GM23248 (cell line): ENCODE measurements around the gene SCLT1. TPM values are rescaled to one million over a fixed set of nuclear protein-coding genes. Genes with fewer than 3 reads are reported as not detected.

Experiments
- DNase-seq: peaks from one replicate; pipeline ENCODE4 v3.0.0-alpha.2; 2015
- H2AFZ ChIP-seq: fragments of 200-600 bp; sonication (generic); 2 replicates; pipeline ENCODE4 v1.6.1; 2016; ENCODE audit warnings: antibody characterized with exemption
- H3F3A ChIP-seq: fragments of 200-600 bp; sonication (generic); 2 replicates; pipeline ENCODE4 v1.6.1; 2016; ENCODE audit warnings: mild to moderate bottlenecking, antibody characterized with exemption, mixed run types; ENCODE audit not compliant: insufficient read depth
- H3K27ac ChIP-seq: fragments of 200-600 bp; sonication (generic); 2 replicates; pipeline ENCODE4 v1.5.1; 2016; ENCODE audit warnings: mild to moderate bottlenecking
- H3K27me3 ChIP-seq: fragments of 200-600 bp; sonication (generic); replicated peaks from 2 replicates; pipeline ENCODE4 v1.6.1; 2016; ENCODE audit warnings: mild to moderate bottlenecking; ENCODE audit not compliant: insufficient read depth
- H3K36me3 ChIP-seq: fragments of 200-600 bp; sonication (generic); 2 replicates; pipeline ENCODE4 v1.6.1; 2016; ENCODE audit warnings: low read depth, mild to moderate bottlenecking
- H3K4me1 ChIP-seq: fragments of 200-600 bp; sonication (generic); 2 replicates; pipeline ENCODE4 v1.6.1; 2016; ENCODE audit warnings: mild to moderate bottlenecking; ENCODE audit not compliant: insufficient read depth
- H3K4me2 ChIP-seq: fragments of 200-600 bp; sonication (generic); one replicate; pipeline ENCODE4 v1.6.1; 2016; ENCODE audit warnings: mild to moderate bottlenecking; ENCODE audit not compliant: unreplicated experiment
- H3K4me3 ChIP-seq: fragments of 200-600 bp; sonication (generic); 2 replicates; pipeline ENCODE4 v1.5.1; 2016; ENCODE audit warnings: mild to moderate bottlenecking
- H3K79me2 ChIP-seq: fragments of 200-600 bp; sonication (generic); 2 replicates; pipeline ENCODE4 v1.6.1; 2016; ENCODE audit warnings: mild to moderate bottlenecking; ENCODE audit not compliant: insufficient read depth
- H3K9ac ChIP-seq: fragments of 200-600 bp; sonication (generic); 2 replicates; pipeline ENCODE4 v1.6.1; 2016; ENCODE audit warnings: mild to moderate bottlenecking
- H3K9me2 ChIP-seq: fragments of 200-600 bp; sonication (generic); 2 replicates; pipeline ENCODE4 v1.6.1; 2016; ENCODE audit warnings: mixed run types, mild to moderate bottlenecking, moderate library complexity; ENCODE audit not compliant: insufficient read depth
- H3K9me3 ChIP-seq: fragments of 200-600 bp; sonication (generic); one replicate; pipeline ENCODE4 v1.6.1; 2017; ENCODE audit warnings: low read depth
- H4K20me1 ChIP-seq: fragments of 200-600 bp; sonication (generic); 2 replicates; pipeline ENCODE4 v1.6.0; 2016; ENCODE audit not compliant: insufficient read depth
- EZH2 ChIP-seq: fragments of 200-600 bp; sonication (generic); IDR thresholded peaks from 2 replicates; pipeline ENCODE4 v1.6.1; 2018; ENCODE audit warnings: antibody characterized with exemption, mild to moderate bottlenecking; ENCODE audit not compliant: insufficient read depth, poor library complexity, severe bottlenecking
- EZH2phosphoT487 ChIP-seq: fragments of 200-600 bp; sonication (generic); IDR thresholded peaks from 2 replicates; pipeline ENCODE4 v1.6.1; 2018; ENCODE audit warnings: antibody characterized with exemption, moderate library complexity, mild to moderate bottlenecking, low read depth; ENCODE audit not compliant: insufficient read depth
- WGBS, 2 experiments: methylation state at CpG; one replicate each; pipeline ENCODE4 v1.1.6; 2015 to 2017; ENCODE audit warnings: low lambda C conversion rate in 2 of 2, low coverage in 1 of 2; ENCODE audit errors: missing lambda C conversion rate in 2 of 2; 5-methylcytosine and 5-hydroxymethylcytosine counted together
- in situ Hi-C: fragments of 300-500 bp; cut with MboI; formaldehyde crosslinking; loops from 2 replicates; pipeline ENCODE4 v1.15.0; 2020
- polyA plus RNA-seq: library from polyadenylated mRNA; unstranded; fragments of >200 nt; fragmentation: Nextera tagmentation; extraction: Ambion mirVana; gene quantifications from 2 replicates; pipeline ENCODE4 v1.2.1, GENCODE V29; 2016
- total RNA-seq: library from RNA; depleted of rRNA; stranded (reverse); fragments of >200 nt; shearing (Covaris generic); gene quantifications from 2 replicates; pipeline ENCODE4 v1.2.3, GENCODE V29; 2014

The SCLT1 gene
- total and polyA plus RNA-seq, 2 experiments from 2014 or later: 7.3 to 9.0 TPM

DNA sequence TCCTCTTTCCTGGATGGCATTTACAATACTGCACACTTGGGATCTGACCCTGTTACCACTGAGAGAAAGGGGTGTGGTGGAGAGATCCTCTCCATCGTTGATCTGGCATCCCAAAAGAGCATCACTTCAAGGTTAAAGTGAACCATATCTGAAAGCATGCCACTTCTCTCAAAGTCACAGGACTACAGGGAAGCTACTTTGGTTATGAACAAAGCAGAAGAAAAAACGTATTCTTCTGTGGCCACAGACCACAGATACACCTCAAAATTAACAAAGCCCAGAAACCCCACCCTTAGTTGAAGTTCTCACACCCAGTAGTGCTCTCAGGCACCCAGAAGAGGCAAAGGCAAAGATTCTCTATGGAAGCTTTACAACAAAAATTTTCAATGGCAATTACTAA is 175.6 kb downstream of the SCLT1 start:
- 78 to 87% methylated on average over 2 of the region's 2 CpGs for WGBS, 2 experiments
- Histone ChIP-seq H2AFZ (no peak overlapping the region), H3K9me3 (no peaks in the 10 kb centered on the region), H3K9ac (no peak overlapping the region), H3K36me3 (no peaks in the 10 kb centered on the region), H3K9me2 (no peaks in the 10 kb centered on the region), H3K4me1 (no peaks in the 10 kb centered on the region), H3K27ac (no peak overlapping the region), H4K20me1 (no peaks in the 10 kb centered on the region), H3K4me2 (no peak overlapping the region), H3K79me2 (no peaks in the 10 kb centered on the region), H3F3A (no peaks in the 10 kb centered on the region), H3K4me3 (no peak overlapping the region), H3K27me3 (no peaks in the 10 kb centered on the region)
- no peak for DNase-seq
- no peak for TF ChIP-seq EZH2
- no peak for TF ChIP-seq EZH2phosphoT487
- in situ Hi-C loops: no loop called here

GRCh38 chr4:128916832-128917231 is 176.5 kb downstream of the SCLT1 start:
- H3K9me2 ChIP-seq: no peaks in the 10 kb centered on the region
- H3K4me2 ChIP-seq: no peak overlapping the region
- no peak overlapping the region for H3K4me3 ChIP-seq
- no peaks in the 10 kb centered on the region for H3F3A ChIP-seq
- H3K9ac ChIP-seq: no peak overlapping the region
- DNase-seq: no peak
- H4K20me1 ChIP-seq: no peaks in the 10 kb centered on the region
- H3K9me3 ChIP-seq: no peaks in the 10 kb centered on the region
- no peaks in the 10 kb centered on the region for H3K27me3 ChIP-seq
- no peak overlapping the region for H3K27ac ChIP-seq
- H3K36me3 ChIP-seq: no peaks in the 10 kb centered on the region
- WGBS, 2 experiments: 96 to 99% methylated on average over 6 of the region's 6 CpGs
- no peaks in the 10 kb centered on the region for H3K4me1 ChIP-seq
- in situ Hi-C loops: no loop called here
- H2AFZ ChIP-seq: no peak overlapping the region
- TF ChIP-seq EZH2phosphoT487 (no peak), EZH2 (no peak)
- no peaks in the 10 kb centered on the region for H3K79me2 ChIP-seq

DNA sequence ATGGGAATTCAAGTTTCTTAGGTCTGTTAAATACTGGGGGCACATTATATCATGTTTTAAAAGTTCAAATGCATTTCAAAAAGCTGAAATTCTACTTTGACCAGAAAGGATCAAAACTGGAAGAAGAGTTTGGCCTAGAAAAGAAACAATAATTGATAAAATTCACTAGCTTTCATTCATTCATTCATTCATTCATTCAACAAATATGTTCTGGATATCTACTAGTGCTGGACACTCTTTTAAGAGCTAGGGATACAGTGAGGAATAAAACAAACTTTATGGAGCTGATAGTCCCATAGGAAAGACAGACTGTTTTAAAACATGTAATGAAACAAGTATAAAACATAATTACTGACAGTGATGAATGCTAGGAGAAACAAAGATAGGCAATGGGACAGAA is 177.8 kb downstream of the SCLT1 start:
- H3K27me3 ChIP-seq: no peaks in the 10 kb centered on the region
- no peak overlapping the region for H3K4me3 ChIP-seq
- DNase-seq: no peak
- TF ChIP-seq EZH2phosphoT487: no peak
- no peak for TF ChIP-seq EZH2
- H3K36me3 ChIP-seq: no peaks in the 10 kb centered on the region
- H2AFZ ChIP-seq: no peak overlapping the region
- no peaks in the 10 kb centered on the region for H3K9me2 ChIP-seq
- no peak overlapping the region for H3K4me2 ChIP-seq
- no peaks in the 10 kb centered on the region for H4K20me1 ChIP-seq
- H3K9me3 ChIP-seq: no peaks in the 10 kb centered on the region
- no peak overlapping the region for H3K9ac ChIP-seq
- no peaks in the 10 kb centered on the region for H3K4me1 ChIP-seq
- in situ Hi-C loops: no loop called here
- H3K79me2 ChIP-seq: no peaks in the 10 kb centered on the region
- H3F3A ChIP-seq: no peaks in the 10 kb centered on the region
- no peak overlapping the region for H3K27ac ChIP-seq

- in situ Hi-C loops: no loop called here
- no peak for TF ChIP-seq EZH2
- no peak for TF ChIP-seq EZH2phosphoT487
- H3K36me3 ChIP-seq: no peaks in the 10 kb centered on the region
- WGBS, 2 experiments: 96 to 100% methylated on average over 1 of the region's 1 CpG
- H3K9me3 ChIP-seq: no peaks in the 10 kb centered on the region
- no peaks in the 10 kb centered on the region for H4K20me1 ChIP-seq
- no peak overlapping the region for H3K4me3 ChIP-seq
- H3K27me3 ChIP-seq: no peaks in the 10 kb centered on the region
- H2AFZ ChIP-seq: no peak overlapping the region
- H3K4me1 ChIP-seq: no peaks in the 10 kb centered on the region
- DNase-seq: no peak
- no peaks in the 10 kb centered on the region for H3F3A ChIP-seq
- H3K4me2 ChIP-seq: no peak overlapping the region
- H3K9ac ChIP-seq: no peak overlapping the region
- H3K27ac ChIP-seq: no peak overlapping the region
- no peaks in the 10 kb centered on the region for H3K79me2 ChIP-seq
- no peaks in the 10 kb centered on the region for H3K9me2 ChIP-seq
Observed at GRCh38 chr4:128913228-128913627, 180.1 kb downstream of the SCLT1 start.

DNA sequence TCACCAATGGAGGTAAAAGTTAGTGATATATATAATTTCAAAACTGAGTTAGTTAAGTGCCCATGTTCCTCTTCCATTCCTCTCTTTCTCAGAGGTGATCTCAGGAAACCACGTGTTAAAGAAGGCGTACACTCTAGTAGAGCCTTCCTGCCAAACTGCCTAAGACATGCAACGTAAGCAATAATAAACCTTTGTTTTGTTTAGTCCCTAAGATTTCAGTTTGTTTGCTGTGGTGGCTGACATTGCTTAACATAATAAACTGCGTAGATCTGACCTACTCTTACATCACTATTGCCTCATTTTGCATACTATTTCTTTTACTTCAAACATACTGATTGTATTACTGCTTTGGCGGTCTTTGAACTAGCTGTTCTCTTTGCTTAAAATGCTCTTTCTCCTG is 184.6 kb downstream of the SCLT1 start:
- no peaks in the 10 kb centered on the region for H4K20me1 ChIP-seq
- H3K4me1 ChIP-seq: no peaks in the 10 kb centered on the region
- H2AFZ ChIP-seq: no peak overlapping the region
- TF ChIP-seq EZH2phosphoT487 (no peak), EZH2 (no peak)
- no peaks in the 10 kb centered on the region for H3K36me3 ChIP-seq
- H3K9me2 ChIP-seq: no peaks in the 10 kb centered on the region
- no peak for DNase-seq
- no peak overlapping the region for H3K9ac ChIP-seq
- no peaks in the 10 kb centered on the region for H3K79me2 ChIP-seq
- no peak overlapping the region for H3K4me2 ChIP-seq
- H3F3A ChIP-seq: no peaks in the 10 kb centered on the region
- in situ Hi-C loops: no loop called here
- H3K27ac ChIP-seq: no peak overlapping the region
- H3K9me3 ChIP-seq: no peaks in the 10 kb centered on the region
- no peak overlapping the region for H3K4me3 ChIP-seq
- no peaks in the 10 kb centered on the region for H3K27me3 ChIP-seq
- WGBS, 2 experiments: 94% methylated on average over 5 of the region's 5 CpGs
